Stimulated activated CD8-positive, alpha-beta memory T cell treated with anti-CD3 and anti-CD28 coated beads, Interleukin-7, amount 100 ng/mL, for 24 hours (primary cell): Measurements from ENCODE around the gene CERS3.

Experiments used
- DNase-seq: peaks from one replicate; pipeline ENCODE4 v3.0.0-alpha.2; 2020; ENCODE audit warnings: low read depth

Gene CERS3

GRCh38 chr15:100383302-100384107 is 145.2 kb downstream of the CERS3 start:
- DNase-seq = no peak

- DNase-seq = no peak
Measured at GRCh38 chr15:100373942-100374341, 154.8 kb downstream of the CERS3 start.

- no peak for DNase-seq
Measured at GRCh38 chr15:100373120-100373896, 155.4 kb downstream of the CERS3 start.

- DNase-seq = no peak
Measured at GRCh38 chr15:100372739-100373119, 156.0 kb downstream of the CERS3 start.

- no peak for DNase-seq
Measured at GRCh38 chr15:100355342-100355741, 173.4 kb downstream of the CERS3 start.

GRCh38 chr15:100353449-100353848 is 175.3 kb downstream of the CERS3 start:
- DNase-seq = no peak

GRCh38 chr15:100350434-100351226 is 178.1 kb downstream of the CERS3 start:
- no peak for DNase-seq
